WTC11 (cell line): ENCODE data around the gene S100A8. TPM values are rescaled to one million over a fixed set of nuclear protein-coding genes. Genes with fewer than 3 reads are reported as not detected.

ENCODE experiments used
- ATAC-seq: fragments of 200-7000 bp; cut with Tn5 transposase; 2 replicates; pipeline ENCODE4 v1.10.0; 2021; ENCODE audit warnings: mild to moderate bottlenecking, moderate library complexity
- CTCF ChIA-PET: fragments of 300-600 bp; sonication (Branson Sonifier 250); formaldehyde crosslinking; loops from one replicate; lab custom pipeline; 2021; ENCODE audit warnings: antibody characterized with exemption; lab: Charles Lee
- POLR2A ChIA-PET: fragments of 350-600 bp; sonication (Branson Sonifier 250); formaldehyde crosslinking; loops from one replicate; lab custom pipeline; 2021; ENCODE audit warnings: antibody characterized with exemption; lab: Charles Lee
- DNase-seq: peaks from one replicate; pipeline ENCODE4 v3.0.0; 2021; ENCODE audit warnings: low spot score
- H3K27ac Mint-ChIP-seq: 2 replicates; pipeline ENCODE4 v1.8.0; 2021; ENCODE audit warnings: mixed read lengths
- H3K27me3 Mint-ChIP-seq: 2 replicates; pipeline ENCODE4 v1.8.0; 2021; ENCODE audit warnings: low read depth, mild to moderate bottlenecking, moderate library complexity, mixed read lengths
- H3K36me3 Mint-ChIP-seq: 2 replicates; pipeline ENCODE4 v1.8.0; 2021; ENCODE audit warnings: mixed read lengths
- H3K4me1 Mint-ChIP-seq: 2 replicates; pipeline ENCODE4 v1.8.0; 2022; ENCODE audit warnings: mixed read lengths
- H3K4me3 Mint-ChIP-seq: 2 replicates; pipeline ENCODE4 v1.8.0; 2021; ENCODE audit warnings: mild to moderate bottlenecking, moderate library complexity, mixed read lengths
- H3K9me3 Mint-ChIP-seq: 2 replicates; pipeline ENCODE4 v1.8.0; 2021; ENCODE audit warnings: mixed read lengths
- ARID4B ChIP-seq: sonication (generic); formaldehyde crosslinking; IDR thresholded peaks from 2 replicates; pipeline ENCODE4 v1.8.0; 2023; ENCODE audit warnings: missing genetic modification reagents, mild to moderate bottlenecking, borderline replicate concordance
- CDX4 ChIP-seq: fragments of 250-450 bp; sonication (Bioruptor Pico); IDR thresholded peaks from 2 replicates; pipeline ENCODE4 v1.9.0; 2021; ENCODE audit warnings: moderate library complexity, mild to moderate bottlenecking, inconsistent platforms, borderline replicate concordance
- E2F4 ChIP-seq: sonication (generic); formaldehyde crosslinking; IDR thresholded peaks from 2 replicates; pipeline ENCODE4 v1.8.1; 2022; ENCODE audit warnings: low read depth, mild to moderate bottlenecking, moderate library complexity, missing genetic modification reagents, borderline replicate concordance
- ESRRA ChIP-seq: sonication (generic); formaldehyde crosslinking; IDR thresholded peaks from 2 replicates; pipeline ENCODE4 v1.8.1; 2022; ENCODE audit warnings: mild to moderate bottlenecking, missing genetic modification reagents, borderline replicate concordance
- GRHL2 ChIP-seq: fragments of 250-450 bp; sonication (Bioruptor Pico); IDR thresholded peaks from 2 replicates; pipeline ENCODE4 v1.8.0; 2022; ENCODE audit warnings: mild to moderate bottlenecking, moderate library complexity; ENCODE audit not compliant: insufficient replicate concordance, severe bottlenecking
- MXD4 ChIP-seq: fragments of 250-450 bp; sonication (Bioruptor Pico); IDR thresholded peaks from 2 replicates; pipeline ENCODE4 v1.8.0; 2021; ENCODE audit warnings: mild to moderate bottlenecking, moderate library complexity, borderline replicate concordance
- MYBL2 ChIP-seq: sonication (generic); formaldehyde crosslinking; IDR thresholded peaks from 2 replicates; pipeline ENCODE4 v1.8.1; 2023; ENCODE audit warnings: mild to moderate bottlenecking, moderate library complexity, missing genetic modification reagents
- NFYB ChIP-seq: sonication (generic); formaldehyde crosslinking; conservative IDR thresholded peaks from 2 replicates; pipeline ENCODE4 v1.8.0; 2022; ENCODE audit warnings: low read depth, missing genetic modification reagents
- NR3C1 ChIP-seq: sonication (generic); formaldehyde crosslinking; conservative IDR thresholded peaks from 2 replicates; pipeline ENCODE4 v1.8.1; 2023; ENCODE audit warnings: low read depth, mild to moderate bottlenecking, missing genetic modification reagents
- SOX15 ChIP-seq: fragments of 250-450 bp; sonication (Bioruptor Pico); IDR thresholded peaks from 2 replicates; pipeline ENCODE4 v1.9.0; 2021; ENCODE audit warnings: mild to moderate bottlenecking
- TEAD1 ChIP-seq: sonication (generic); formaldehyde crosslinking; IDR thresholded peaks from 2 replicates; pipeline ENCODE4 v1.8.0; 2022; ENCODE audit warnings: mild to moderate bottlenecking, missing genetic modification reagents
- TP53 ChIP-seq: sonication (generic); formaldehyde crosslinking; IDR thresholded peaks from 2 replicates; pipeline ENCODE4 v1.8.1; 2023; ENCODE audit warnings: mild to moderate bottlenecking, missing genetic modification reagents
- ZBTB21 ChIP-seq: sonication (generic); formaldehyde crosslinking; IDR thresholded peaks from 2 replicates; pipeline ENCODE4 v1.8.1; 2023; ENCODE audit warnings: mild to moderate bottlenecking, missing genetic modification reagents, borderline replicate concordance
- ZNF416 ChIP-seq: fragments of 250-450 bp; sonication (Bioruptor Pico); IDR thresholded peaks from 2 replicates; pipeline ENCODE4 v1.9.0; 2021; ENCODE audit warnings: mild to moderate bottlenecking, inconsistent platforms
- total RNA-seq: library from RNA; stranded (reverse); gene quantifications from 3 replicates; pipeline ENCODE4 v1.2.3, GENCODE V29; 2021
- TF ChIP-seq, protein P1 (sequence below): sonication (generic); formaldehyde crosslinking; IDR thresholded peaks from 2 replicates; pipeline ENCODE4 v1.8.1; 2023; ENCODE audit warnings: mild to moderate bottlenecking, missing genetic modification reagents, moderate library complexity
- TF ChIP-seq, protein P2 (sequence below): sonication (generic); formaldehyde crosslinking; conservative IDR thresholded peaks from 2 replicates; pipeline ENCODE4 v1.8.1; 2023; ENCODE audit warnings: mild to moderate bottlenecking, low read depth, missing genetic modification reagents, moderate library complexity
- TF ChIP-seq, protein P3 (sequence below): sonication (generic); formaldehyde crosslinking; IDR thresholded peaks from 2 replicates; pipeline ENCODE4 v1.8.1; 2023; ENCODE audit warnings: mild to moderate bottlenecking, missing genetic modification reagents
- TF ChIP-seq, protein P4 (sequence below): sonication (generic); formaldehyde crosslinking; IDR thresholded peaks from 2 replicates; pipeline ENCODE4 v1.8.1; 2023; ENCODE audit warnings: mild to moderate bottlenecking, missing genetic modification reagents, moderate library complexity
- TF ChIP-seq, protein P5 (sequence below): sonication (generic); formaldehyde crosslinking; IDR thresholded peaks from 2 replicates; pipeline ENCODE4 v1.8.0; 2022; ENCODE audit warnings: mild to moderate bottlenecking, missing genetic modification reagents

Gene S100A8
- total RNA-seq, 1 experiment from 2014 or later: not detected

DNA sequence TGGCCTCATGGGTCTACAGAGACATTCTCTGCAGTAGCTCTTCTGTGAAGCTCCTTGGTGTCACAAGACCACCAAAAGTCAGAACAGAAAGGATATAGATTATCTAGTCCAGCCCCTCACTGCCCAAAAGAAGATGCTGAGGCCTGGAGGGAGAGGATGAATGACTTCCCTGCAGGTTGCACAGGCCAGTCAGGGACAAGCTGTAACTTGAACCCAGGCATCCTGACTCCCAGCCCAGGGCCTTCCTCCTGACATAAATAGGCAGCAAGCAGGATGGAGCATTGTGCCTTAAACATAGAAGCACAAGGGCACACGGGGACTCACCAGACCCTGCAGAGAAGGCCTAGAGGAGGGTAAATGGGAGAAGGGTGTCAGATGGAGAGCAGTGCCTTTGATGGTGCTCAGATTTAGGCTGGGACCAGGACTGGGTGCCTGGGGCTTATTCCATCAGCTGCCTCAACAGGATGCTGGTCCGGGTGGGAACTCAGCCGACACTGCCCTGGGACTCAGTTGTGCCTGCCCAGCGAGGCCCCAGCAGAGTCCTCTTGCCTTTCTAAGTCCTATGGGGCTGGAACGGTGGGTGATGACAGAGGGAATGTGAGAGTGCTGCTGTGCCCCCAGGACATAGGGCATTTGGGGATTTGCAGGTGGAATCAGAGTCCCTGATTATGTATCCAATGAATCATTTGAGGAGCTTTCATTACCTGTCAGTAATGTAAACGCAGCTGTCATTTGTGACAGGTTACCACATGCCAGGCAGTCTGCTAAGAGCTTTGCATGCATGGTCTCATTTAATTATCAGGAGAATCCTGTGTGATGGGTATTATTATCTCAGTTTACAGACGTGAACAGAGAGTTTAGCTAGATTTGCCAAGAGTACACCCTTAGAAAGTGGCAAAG is 38.6 kb upstream of the S100A8 start:
- ChIA-PET CTCF (interaction anchor here (0.7 to 1.3 kb wide), 5 partner anchors 37 to 77 kb away, joined by 3 to 7 read pairs (median 4); no protein-coding TSS in a partner anchor), POLR2A (no interaction called here)
- DNase-seq (no peak), ATAC-seq (no peak)
- no peaks in the 10 kb centered on the region for H3K36me3 Mint-ChIP-seq
- TF ChIP-seq MYBL2: no peak
- TF ChIP-seq, protein P1, sequence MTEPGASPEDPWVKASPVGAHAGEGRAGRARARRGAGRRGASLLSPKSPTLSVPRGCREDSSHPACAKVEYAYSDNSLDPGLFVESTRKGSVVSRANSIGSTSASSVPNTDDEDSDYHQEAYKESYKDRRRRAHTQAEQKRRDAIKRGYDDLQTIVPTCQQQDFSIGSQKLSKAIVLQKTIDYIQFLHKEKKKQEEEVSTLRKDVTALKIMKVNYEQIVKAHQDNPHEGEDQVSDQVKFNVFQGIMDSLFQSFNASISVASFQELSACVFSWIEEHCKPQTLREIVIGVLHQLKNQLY (CRISPR knock-in tag): no peak
- TF ChIP-seq, protein P2, sequence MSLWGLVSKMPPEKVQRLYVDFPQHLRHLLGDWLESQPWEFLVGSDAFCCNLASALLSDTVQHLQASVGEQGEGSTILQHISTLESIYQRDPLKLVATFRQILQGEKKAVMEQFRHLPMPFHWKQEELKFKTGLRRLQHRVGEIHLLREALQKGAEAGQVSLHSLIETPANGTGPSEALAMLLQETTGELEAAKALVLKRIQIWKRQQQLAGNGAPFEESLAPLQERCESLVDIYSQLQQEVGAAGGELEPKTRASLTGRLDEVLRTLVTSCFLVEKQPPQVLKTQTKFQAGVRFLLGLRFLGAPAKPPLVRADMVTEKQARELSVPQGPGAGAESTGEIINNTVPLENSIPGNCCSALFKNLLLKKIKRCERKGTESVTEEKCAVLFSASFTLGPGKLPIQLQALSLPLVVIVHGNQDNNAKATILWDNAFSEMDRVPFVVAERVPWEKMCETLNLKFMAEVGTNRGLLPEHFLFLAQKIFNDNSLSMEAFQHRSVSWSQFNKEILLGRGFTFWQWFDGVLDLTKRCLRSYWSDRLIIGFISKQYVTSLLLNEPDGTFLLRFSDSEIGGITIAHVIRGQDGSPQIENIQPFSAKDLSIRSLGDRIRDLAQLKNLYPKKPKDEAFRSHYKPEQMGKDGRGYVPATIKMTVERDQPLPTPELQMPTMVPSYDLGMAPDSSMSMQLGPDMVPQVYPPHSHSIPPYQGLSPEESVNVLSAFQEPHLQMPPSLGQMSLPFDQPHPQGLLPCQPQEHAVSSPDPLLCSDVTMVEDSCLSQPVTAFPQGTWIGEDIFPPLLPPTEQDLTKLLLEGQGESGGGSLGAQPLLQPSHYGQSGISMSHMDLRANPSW: no peak
- no peak for TF ChIP-seq ESRRA (CRISPR knock-in tag)
- TF ChIP-seq ZBTB21 (CRISPR knock-in tag): no peak
- no peak for TF ChIP-seq TEAD1 (CRISPR knock-in tag)
- H3K27me3 Mint-ChIP-seq: peaks cover 3% of the 10 kb centered on the region; the same call in 1 of the 2 replicates
- H3K4me3 Mint-ChIP-seq: no peak overlapping the region
- H3K27ac Mint-ChIP-seq: no peak overlapping the region
- no peaks in the 10 kb centered on the region for H3K9me3 Mint-ChIP-seq
- no peaks in the 10 kb centered on the region for H3K4me1 Mint-ChIP-seq

GRCh38 chr1:153428791-153429190 is 37.9 kb upstream of the S100A8 start:
- Mint-ChIP-seq H3K9me3 (no peaks in the 10 kb centered on the region), H3K4me1 (no peaks in the 10 kb centered on the region), H3K27ac (no peak overlapping the region), H3K27me3 (peaks cover 3% of the 10 kb centered on the region; the same call in 1 of the 2 replicates), H3K4me3 (no peak overlapping the region), H3K36me3 (no peaks in the 10 kb centered on the region)
- TF ChIP-seq, protein P3, sequence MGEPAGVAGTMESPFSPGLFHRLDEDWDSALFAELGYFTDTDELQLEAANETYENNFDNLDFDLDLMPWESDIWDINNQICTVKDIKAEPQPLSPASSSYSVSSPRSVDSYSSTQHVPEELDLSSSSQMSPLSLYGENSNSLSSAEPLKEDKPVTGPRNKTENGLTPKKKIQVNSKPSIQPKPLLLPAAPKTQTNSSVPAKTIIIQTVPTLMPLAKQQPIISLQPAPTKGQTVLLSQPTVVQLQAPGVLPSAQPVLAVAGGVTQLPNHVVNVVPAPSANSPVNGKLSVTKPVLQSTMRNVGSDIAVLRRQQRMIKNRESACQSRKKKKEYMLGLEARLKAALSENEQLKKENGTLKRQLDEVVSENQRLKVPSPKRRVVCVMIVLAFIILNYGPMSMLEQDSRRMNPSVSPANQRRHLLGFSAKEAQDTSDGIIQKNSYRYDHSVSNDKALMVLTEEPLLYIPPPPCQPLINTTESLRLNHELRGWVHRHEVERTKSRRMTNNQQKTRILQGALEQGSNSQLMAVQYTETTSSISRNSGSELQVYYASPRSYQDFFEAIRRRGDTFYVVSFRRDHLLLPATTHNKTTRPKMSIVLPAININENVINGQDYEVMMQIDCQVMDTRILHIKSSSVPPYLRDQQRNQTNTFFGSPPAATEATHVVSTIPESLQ (CRISPR knock-in tag): no peak
- no peak for TF ChIP-seq ARID4B
- no peak for TF ChIP-seq ZNF416 (CRISPR knock-in tag)
- TF ChIP-seq MXD4: no peak
- TF ChIP-seq ZBTB21 (CRISPR knock-in tag): no peak
- TF ChIP-seq, protein P4, sequence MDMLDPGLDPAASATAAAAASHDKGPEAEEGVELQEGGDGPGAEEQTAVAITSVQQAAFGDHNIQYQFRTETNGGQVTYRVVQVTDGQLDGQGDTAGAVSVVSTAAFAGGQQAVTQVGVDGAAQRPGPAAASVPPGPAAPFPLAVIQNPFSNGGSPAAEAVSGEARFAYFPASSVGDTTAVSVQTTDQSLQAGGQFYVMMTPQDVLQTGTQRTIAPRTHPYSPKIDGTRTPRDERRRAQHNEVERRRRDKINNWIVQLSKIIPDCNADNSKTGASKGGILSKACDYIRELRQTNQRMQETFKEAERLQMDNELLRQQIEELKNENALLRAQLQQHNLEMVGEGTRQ (CRISPR knock-in tag): no peak
- no peak for TF ChIP-seq NFYB
- no peak for TF ChIP-seq NR3C1 (CRISPR knock-in tag)
- TF ChIP-seq, protein P5, sequence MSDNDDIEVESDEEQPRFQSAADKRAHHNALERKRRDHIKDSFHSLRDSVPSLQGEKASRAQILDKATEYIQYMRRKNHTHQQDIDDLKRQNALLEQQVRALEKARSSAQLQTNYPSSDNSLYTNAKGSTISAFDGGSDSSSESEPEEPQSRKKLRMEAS (CRISPR knock-in tag): no peak
- no peak for TF ChIP-seq TP53 (CRISPR knock-in tag)
- TF ChIP-seq CDX4: no peak
- TF ChIP-seq E2F4 (CRISPR knock-in tag): no peak
- no peak for TF ChIP-seq SOX15 (CRISPR knock-in tag)
- no peak for TF ChIP-seq GRHL2 (CRISPR knock-in tag)
- peak; percentile 90 for ATAC-seq
- peak; percentile 30 for DNase-seq
- CTCF ChIA-PET: interaction anchor here (0.7 to 1.3 kb wide), 2 partner anchors 37 to 67 kb away, joined by 3 to 7 read pairs; no protein-coding TSS in a partner anchor
- POLR2A ChIA-PET: no interaction called here
